Endometrium (tissue), 2 donors: ENCODE results near the gene KCNQ1OT1.

Experiments
- FAIRE-seq: peaks from 2 replicates; lab custom pipeline; 2012; peaks lifted over from hg19 to GRCh38; lab: Jason Lieb, UNC
- donor health status: control.
- donor health status: control.

KCNQ1OT1 gene

DNA sequence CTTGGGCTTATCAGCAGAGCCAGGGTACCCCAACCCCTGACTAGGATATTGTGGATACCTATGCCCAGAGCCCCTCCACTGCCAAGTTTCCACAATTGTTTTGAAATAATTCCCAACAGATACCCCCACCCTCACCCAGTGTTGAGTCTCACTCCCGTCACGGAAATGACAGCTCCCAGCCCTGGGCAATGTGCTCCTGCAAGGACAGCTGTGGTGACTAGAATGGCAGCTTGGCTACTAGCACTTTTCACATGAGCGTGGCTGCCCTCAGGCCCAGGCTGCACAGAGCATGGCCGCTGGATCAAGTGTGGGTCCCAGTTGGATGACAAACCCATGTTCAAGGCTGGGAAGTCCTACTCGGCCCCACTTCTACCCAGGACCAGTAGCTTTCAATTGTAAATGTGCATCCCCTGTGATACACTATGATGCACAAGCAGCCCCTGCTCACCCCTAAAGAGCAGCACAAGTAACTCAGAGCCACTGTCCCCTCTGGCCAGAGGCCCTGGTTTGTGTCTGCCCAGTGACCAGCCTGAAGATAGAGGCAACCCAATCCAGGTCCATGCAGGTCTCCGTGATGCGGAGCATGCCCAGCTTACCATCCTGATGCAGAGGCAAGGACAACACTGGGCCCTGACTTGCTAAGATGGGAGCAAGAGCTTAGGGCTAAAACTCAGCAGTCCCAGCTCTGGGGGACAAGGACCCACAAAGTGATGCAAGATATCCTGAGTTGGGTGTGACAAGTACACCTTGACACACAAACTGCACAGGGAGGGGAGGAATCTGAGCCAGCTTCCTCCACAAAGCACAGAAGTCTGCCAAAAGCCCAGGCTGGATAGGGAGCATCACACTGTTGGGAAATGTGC, 13.2 kb downstream of the KCNQ1OT1 start:
- no peak for FAIRE-seq

GRCh38 chr11:2685566-2686359, 14.0 kb downstream of the KCNQ1OT1 start:
- no peak for FAIRE-seq

DNA sequence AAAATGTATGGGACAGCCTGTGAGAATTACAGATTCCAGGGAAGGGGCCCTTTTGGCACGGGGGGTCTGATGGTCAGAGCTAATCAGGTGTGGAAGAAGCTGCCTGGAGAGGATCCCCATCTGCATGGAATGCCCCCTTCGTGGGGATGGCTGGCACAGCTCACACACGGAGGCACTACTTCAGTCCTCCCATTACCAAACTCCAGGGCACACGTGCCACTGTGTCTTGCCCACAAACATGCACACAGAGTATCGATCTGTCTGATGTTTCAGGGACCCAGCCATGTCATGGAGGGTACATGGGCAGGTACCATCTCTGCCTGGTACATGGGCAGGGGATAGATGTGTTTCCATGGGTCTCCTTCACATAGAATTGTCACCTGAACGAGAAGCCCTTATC, 14.7 kb downstream of the KCNQ1OT1 start:
- no peak for FAIRE-seq

GRCh38 chr11:2684581-2684980, 15.2 kb downstream of the KCNQ1OT1 start:
- no peak for FAIRE-seq

DNA sequence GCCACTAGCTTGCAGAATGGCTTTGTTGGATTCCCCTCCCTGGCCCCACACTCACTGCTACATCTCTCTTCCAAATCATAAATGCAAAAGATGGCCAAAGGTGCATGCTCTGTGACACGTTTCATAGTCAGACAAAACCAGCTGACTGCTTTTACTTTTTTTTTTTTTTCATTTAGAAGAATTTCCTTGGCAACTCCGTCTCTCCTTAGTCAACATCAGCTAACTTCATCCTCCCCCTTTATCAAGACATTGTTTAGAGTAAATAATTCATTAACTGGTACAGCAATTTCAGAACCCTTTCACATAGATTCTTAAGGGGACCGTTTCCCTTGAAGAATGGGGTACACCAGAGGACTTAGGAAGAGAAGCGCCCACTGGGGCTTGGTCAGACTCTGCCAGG, 16.0 kb downstream of the KCNQ1OT1 start:
- no peak for FAIRE-seq

GRCh38 chr11:2681408-2682145, 18.2 kb downstream of the KCNQ1OT1 start:
- no peak for FAIRE-seq

DNA sequence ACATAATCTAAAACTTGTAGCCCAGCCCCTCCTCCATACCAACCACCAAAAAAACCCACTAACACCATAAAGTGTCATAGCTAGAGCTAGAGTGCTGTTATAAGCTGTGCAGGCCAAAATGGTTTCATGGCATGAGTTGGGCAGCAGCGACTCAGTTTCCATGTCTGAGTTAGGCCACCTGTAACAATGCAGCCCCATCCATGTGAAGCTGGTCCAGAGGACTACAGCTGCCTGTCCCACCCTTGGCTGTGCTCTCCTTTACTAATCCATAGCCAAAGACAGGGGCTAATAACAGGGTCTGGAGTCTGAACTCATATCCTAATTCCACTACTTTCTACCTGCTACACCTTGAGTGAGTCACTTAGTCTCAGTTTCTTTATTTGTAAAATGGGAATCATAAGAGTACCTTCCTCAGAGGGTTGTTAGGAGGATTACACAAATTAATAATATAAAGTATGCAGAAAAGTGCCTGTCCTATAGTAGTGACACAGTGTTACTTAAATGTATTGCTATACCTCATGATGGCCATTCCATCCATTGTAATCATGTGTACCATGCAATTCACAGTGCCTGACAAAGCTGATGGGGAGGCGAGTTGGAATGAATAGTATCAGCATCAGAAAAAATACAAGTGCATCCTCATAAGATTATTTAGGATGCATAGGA, 20.6 kb downstream of the KCNQ1OT1 start:
- FAIRE-seq, result no peak

GRCh38 chr11:2678396-2678795, 21.4 kb downstream of the KCNQ1OT1 start:
- no peak for FAIRE-seq

DNA sequence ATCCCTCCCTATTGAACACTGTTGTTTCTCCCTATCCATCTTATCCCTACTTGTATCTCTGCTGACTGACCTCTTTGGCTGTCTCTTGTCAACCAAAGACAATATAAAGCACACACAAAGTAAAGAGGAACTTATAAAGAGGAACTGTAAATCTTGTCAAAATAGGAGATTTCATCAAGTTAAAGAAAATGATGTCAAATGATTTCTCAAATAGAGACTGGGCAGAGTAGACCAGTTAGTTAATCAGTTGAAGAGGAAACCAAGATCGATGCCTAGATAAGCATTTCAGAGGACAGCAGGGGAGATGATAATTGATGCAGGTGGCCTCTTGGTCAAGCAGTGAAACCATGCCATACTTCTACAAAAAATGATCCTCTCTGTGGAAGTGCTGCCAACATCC, 22.7 kb downstream of the KCNQ1OT1 start:
- no peak for FAIRE-seq

- FAIRE-seq, result no peak
Measured at GRCh38 chr11:2675540-2675939, 24.3 kb downstream of the KCNQ1OT1 start.

DNA sequence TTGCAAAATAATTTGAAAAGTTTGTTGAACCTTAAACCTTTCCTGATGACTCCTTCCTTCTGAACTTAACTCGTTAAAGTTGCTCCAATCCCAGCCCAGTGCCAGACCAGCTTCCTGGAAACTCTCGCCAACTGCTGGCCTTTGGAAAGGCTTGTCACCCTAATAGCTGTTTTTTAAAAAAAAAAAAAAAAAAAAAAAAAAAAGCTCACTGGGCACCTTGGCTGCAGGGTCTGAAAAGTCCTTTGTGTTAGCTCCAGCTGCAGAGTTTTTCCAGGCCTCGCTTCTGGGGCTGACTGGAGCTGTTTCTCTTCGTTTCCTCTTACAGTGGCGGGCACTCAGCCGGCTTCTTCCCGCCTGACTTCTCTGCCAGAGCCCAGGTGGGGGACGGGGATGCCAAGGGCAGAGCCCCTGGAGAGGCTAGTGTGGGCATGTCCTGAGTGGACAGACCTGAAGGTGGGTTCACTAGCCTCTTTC, 25.1 kb downstream of the KCNQ1OT1 start:
- no peak for FAIRE-seq

- FAIRE-seq, result no peak
Measured at GRCh38 chr11:2673871-2674471, 25.8 kb downstream of the KCNQ1OT1 start.

DNA sequence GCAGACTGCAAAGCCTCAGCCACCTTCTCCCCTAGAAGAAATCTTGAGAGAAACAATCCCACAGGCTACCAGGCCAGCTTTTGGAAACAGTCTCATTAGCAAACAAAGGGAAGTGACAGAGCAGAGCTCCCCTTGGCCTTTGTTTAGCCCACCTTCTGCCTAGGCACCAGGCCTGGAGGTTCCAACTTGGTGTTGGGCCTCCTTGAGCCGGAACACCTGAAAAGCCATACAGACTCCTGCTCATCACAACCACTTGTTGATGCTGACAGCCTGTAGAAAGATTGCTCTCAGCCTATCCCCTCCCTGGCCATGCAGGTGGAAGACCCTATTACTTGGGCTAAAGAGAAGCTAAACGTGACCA, 26.6 kb downstream of the KCNQ1OT1 start:
- FAIRE-seq, result no peak

- no peak for FAIRE-seq
Measured at GRCh38 chr11:2672553-2673249, 27.1 kb downstream of the KCNQ1OT1 start.

GRCh38 chr11:2671748-2672147, 28.0 kb downstream of the KCNQ1OT1 start:
- no peak for FAIRE-seq

- FAIRE-seq, result no peak
Measured at GRCh38 chr11:2670541-2671100, 29.2 kb downstream of the KCNQ1OT1 start.

GRCh38 chr11:2669634-2670469, 29.9 kb downstream of the KCNQ1OT1 start:
- no peak for FAIRE-seq

DNA sequence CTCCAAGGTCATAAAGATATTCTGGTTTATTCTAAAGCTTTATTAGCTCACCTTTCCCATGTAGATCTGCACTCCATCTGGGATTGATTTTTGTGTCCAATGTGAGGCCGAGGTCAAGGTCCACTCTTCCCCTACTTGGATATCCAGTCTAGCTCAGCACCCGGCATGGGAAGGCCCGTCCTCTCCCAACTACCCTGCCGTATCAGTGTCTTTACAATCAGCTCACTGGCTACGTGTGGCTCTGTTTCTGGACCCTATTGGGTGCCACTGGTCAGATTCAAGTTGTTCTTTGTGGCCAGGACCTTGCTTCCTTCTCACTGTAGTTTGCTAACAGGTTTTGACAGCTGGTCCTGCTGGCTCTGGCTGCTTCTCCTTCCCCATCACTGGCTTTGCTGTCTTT, 30.9 kb downstream of the KCNQ1OT1 start:
- no peak for FAIRE-seq

- no peak for FAIRE-seq
Measured at GRCh38 chr11:2667940-2668339, 31.9 kb downstream of the KCNQ1OT1 start.
